A549 (cell line): Measurements from ENCODE around the gene SSC5D.

Experiments used
- BHLHE40 ChIP-seq: IDR thresholded peaks from 2 replicates; pipeline ENCODE4 v1.6.1; 2012; ENCODE audit warnings: low read depth, low read length, inconsistent platforms
- CBX8 ChIP-seq: fragments of 200-600 bp; sonication (generic); IDR thresholded peaks from 2 replicates; pipeline ENCODE4 v1.6.1; 2016
- EP300 ChIP-seq, 2 experiments: fragments of >200 bp; sonication (Bioruptor Twin); formaldehyde crosslinking; IDR thresholded peaks; 2 replicates in 1 of 2; 3 replicates in 1 of 2; pipeline ENCODE4 v1.6.1; 2016 to 2017
- NFE2L2 ChIP-seq: fragments of 150-350 bp; conservative IDR thresholded peaks from 2 replicates; pipeline ENCODE4 v1.6.1; 2014; ENCODE audit warnings: low read length
- POLR2A ChIP-seq: IDR thresholded peaks from 2 replicates; pipeline ENCODE4 v1.6.1; 2012; ENCODE audit warnings: mild to moderate bottlenecking, low read length
- POLR2AphosphoS2 ChIP-seq: conservative IDR thresholded peaks from 2 replicates; pipeline ENCODE4 v1.6.1; 2012; ENCODE audit warnings: low read length, improper control_type of control experiment, inconsistent platforms
- RCOR1 ChIP-seq: fragments of 150-350 bp; IDR thresholded peaks from 2 replicates; pipeline ENCODE4 v1.6.1; 2014; ENCODE audit warnings: antibody characterized with exemption, low read length, low read depth
- TF ChIP-seq, protein P1 (sequence below): fragments of >200 bp; sonication (Bioruptor Twin); formaldehyde crosslinking; IDR thresholded peaks from 3 replicates; pipeline ENCODE4 v1.5.1; 2016
- TF ChIP-seq, protein P2 (sequence below): fragments of 200-600 bp; sonication (generic); IDR thresholded peaks from 2 replicates; pipeline ENCODE4 v1.6.1; 2016; ENCODE audit warnings: antibody characterized with exemption, mild to moderate bottlenecking, moderate library complexity

DNA sequence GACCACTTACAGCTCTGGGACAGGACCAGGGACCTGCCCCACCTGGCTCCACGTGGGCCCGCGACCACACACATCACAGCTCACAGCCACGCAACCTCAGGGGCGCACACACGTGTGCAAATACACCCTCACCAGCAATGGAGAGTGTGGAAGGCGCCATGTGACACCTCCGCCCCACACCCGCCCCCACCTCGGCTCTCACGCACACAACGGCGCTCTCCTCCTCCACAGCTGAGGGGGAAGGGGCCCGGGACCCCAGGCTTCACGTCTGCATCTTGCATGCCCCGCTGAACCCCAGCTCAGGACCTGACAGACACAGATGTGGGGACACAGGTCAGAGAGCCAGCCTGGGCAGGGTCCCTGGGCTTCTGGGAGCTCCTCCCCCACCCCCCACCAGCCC, 38.8 kb upstream of the SSC5D start:
- no peak for TF ChIP-seq POLR2AphosphoS2
- TF ChIP-seq POLR2A, result no peak
- TF ChIP-seq, protein P1, sequence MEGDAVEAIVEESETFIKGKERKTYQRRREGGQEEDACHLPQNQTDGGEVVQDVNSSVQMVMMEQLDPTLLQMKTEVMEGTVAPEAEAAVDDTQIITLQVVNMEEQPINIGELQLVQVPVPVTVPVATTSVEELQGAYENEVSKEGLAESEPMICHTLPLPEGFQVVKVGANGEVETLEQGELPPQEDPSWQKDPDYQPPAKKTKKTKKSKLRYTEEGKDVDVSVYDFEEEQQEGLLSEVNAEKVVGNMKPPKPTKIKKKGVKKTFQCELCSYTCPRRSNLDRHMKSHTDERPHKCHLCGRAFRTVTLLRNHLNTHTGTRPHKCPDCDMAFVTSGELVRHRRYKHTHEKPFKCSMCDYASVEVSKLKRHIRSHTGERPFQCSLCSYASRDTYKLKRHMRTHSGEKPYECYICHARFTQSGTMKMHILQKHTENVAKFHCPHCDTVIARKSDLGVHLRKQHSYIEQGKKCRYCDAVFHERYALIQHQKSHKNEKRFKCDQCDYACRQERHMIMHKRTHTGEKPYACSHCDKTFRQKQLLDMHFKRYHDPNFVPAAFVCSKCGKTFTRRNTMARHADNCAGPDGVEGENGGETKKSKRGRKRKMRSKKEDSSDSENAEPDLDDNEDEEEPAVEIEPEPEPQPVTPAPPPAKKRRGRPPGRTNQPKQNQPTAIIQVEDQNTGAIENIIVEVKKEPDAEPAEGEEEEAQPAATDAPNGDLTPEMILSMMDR, result no peak
- no peak for TF ChIP-seq CBX8
- no peak for TF ChIP-seq BHLHE40
- TF ChIP-seq, protein P2, sequence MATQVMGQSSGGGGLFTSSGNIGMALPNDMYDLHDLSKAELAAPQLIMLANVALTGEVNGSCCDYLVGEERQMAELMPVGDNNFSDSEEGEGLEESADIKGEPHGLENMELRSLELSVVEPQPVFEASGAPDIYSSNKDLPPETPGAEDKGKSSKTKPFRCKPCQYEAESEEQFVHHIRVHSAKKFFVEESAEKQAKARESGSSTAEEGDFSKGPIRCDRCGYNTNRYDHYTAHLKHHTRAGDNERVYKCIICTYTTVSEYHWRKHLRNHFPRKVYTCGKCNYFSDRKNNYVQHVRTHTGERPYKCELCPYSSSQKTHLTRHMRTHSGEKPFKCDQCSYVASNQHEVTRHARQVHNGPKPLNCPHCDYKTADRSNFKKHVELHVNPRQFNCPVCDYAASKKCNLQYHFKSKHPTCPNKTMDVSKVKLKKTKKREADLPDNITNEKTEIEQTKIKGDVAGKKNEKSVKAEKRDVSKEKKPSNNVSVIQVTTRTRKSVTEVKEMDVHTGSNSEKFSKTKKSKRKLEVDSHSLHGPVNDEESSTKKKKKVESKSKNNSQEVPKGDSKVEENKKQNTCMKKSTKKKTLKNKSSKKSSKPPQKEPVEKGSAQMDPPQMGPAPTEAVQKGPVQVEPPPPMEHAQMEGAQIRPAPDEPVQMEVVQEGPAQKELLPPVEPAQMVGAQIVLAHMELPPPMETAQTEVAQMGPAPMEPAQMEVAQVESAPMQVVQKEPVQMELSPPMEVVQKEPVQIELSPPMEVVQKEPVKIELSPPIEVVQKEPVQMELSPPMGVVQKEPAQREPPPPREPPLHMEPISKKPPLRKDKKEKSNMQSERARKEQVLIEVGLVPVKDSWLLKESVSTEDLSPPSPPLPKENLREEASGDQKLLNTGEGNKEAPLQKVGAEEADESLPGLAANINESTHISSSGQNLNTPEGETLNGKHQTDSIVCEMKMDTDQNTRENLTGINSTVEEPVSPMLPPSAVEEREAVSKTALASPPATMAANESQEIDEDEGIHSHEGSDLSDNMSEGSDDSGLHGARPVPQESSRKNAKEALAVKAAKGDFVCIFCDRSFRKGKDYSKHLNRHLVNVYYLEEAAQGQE, result no peak
- no peak for TF ChIP-seq EP300 (IDR thresholded peaks at IDR 0.05)
- TF ChIP-seq RCOR1, result no peak
- TF ChIP-seq NFE2L2, result no peak
